GM12874 (cell line): ENCODE data around the gene DOC2A.

Source experiments
- TF ChIP-seq, protein P1 (sequence below): IDR thresholded peaks from 2 replicates; pipeline ENCODE4 v1.5.1; 2011; ENCODE audit warnings: low read depth, mild to moderate bottlenecking, control low read depth, low read length, moderate library complexity; ENCODE audit not compliant: insufficient read depth

DOC2A gene

DNA sequence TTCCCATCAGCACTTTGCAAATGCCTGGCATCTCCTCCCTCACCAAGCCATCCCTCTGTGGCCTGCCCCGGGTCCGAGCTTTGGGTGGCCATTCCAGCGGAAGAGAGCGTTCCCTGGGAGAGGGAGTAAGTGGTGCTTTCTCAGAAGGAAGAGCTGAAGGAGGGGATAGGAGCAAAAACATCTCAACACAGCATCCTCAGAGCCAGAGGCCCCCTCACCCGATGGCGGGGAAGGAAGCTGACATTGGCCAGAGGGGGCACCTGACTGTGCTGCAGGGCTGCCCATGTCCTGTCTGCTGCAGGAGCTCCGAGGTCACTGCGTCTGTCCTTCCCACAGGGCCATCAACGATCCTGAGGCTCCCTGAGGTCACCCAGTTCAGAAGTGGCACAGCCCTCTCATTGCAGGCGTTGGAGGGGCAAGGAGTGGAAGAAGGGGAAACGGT is 20.7 kb upstream of the DOC2A start:
- TF ChIP-seq, protein P1, sequence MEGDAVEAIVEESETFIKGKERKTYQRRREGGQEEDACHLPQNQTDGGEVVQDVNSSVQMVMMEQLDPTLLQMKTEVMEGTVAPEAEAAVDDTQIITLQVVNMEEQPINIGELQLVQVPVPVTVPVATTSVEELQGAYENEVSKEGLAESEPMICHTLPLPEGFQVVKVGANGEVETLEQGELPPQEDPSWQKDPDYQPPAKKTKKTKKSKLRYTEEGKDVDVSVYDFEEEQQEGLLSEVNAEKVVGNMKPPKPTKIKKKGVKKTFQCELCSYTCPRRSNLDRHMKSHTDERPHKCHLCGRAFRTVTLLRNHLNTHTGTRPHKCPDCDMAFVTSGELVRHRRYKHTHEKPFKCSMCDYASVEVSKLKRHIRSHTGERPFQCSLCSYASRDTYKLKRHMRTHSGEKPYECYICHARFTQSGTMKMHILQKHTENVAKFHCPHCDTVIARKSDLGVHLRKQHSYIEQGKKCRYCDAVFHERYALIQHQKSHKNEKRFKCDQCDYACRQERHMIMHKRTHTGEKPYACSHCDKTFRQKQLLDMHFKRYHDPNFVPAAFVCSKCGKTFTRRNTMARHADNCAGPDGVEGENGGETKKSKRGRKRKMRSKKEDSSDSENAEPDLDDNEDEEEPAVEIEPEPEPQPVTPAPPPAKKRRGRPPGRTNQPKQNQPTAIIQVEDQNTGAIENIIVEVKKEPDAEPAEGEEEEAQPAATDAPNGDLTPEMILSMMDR = no peak

DNA sequence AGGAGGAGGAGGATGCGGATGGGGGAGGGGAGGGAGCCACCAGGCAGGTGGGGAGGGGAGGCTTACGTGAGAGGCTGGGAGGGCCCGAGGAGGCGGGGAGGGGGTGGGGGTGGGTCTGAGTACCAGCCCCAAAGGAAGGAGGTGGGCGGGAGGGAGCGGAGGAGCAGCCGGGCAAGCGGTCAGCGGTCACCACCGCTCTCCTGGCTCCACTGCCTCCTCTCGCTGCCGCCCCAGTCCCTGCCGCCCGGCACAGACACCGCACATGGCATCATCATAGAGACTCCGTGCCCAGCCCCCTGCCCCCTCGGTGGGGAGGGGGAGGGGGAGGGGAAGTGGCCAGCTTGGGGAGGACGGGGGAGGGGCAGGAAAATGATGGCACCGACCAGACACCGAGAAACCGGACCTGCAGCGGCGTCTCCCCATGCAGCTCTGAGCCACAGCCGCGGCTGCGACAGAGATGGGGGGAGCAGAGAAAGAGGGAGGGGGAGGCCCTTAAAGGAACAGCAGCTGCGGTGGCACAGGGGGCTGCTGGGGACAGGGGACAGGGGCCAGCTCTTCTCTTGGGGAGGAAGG is 20.1 kb upstream of the DOC2A start, which contains the start of gene TLCD3B:
Gene TLCD3B, minus strand, starts transcription at position 431 of the 573 bp plus-strand sequence. CDS start 744 bp downstream, outside the sequence.
- TF ChIP-seq, protein P1 = no peak

DNA sequence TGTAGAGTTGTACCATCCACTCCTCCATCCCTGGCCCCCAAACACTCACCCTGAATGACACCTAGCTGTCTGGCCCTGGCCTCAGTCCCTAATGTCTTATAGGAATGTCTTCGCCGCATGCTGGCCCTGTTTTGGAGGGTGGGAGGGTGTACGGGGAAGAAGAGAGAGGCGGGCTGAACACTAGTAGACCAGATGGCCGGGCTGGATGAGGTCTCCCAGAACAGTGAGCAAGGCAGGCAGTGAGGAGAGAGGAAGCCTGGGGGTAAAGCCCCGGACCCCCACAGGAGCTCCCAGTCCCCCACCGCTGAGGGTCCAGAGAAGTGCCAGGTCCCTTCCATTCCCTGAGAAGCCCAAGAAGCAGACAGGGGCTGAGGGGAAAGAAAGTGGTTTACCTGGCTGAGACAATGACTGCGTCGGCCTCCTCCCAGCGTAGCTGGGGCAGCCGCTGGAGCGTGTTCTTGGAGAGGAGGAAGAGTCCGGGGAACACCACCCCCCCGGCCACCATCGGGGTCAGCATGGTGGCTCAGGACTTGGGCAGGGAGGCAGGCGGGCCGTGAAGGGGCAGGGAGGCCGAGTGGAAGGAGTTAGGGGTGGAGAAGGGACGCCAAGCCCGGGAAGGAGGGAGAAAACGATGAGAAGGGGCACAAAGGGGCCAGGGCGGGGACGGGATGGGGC is 19.3 kb upstream of the DOC2A start:
- TF ChIP-seq, protein P1 = no peak

DNA sequence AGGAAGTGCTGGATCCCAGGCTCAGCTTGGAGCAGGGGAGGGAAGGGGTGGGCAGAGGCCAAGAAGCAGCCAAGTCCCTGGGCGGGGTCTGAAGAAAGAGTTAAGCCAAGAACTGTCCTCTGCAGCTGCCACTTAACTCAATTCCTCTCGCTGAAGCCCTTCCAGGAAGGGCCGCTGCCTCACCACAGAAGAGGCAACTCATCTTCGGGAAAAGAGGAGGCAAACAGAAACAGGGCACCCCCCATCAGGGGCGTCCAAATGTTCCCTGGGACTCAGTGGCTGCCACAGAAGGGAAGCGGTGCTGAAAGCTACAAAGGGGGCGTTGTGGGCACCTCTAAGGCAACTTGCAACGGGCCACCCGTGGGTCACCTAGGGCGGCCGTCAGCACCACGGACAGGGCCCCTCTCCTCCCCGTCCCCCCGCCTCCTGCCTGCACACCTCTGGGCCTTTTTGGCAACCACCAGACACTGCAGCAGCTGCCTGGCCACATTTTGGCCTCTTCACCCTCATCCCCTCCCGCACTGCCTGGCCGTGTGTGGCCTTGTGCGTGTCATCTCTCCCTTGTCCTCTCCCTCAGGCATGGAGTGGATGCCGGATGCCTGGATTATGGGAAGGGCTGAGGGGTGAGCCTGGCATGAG is 17.7 kb upstream of the DOC2A start:
- TF ChIP-seq, protein P1 = no peak

DNA sequence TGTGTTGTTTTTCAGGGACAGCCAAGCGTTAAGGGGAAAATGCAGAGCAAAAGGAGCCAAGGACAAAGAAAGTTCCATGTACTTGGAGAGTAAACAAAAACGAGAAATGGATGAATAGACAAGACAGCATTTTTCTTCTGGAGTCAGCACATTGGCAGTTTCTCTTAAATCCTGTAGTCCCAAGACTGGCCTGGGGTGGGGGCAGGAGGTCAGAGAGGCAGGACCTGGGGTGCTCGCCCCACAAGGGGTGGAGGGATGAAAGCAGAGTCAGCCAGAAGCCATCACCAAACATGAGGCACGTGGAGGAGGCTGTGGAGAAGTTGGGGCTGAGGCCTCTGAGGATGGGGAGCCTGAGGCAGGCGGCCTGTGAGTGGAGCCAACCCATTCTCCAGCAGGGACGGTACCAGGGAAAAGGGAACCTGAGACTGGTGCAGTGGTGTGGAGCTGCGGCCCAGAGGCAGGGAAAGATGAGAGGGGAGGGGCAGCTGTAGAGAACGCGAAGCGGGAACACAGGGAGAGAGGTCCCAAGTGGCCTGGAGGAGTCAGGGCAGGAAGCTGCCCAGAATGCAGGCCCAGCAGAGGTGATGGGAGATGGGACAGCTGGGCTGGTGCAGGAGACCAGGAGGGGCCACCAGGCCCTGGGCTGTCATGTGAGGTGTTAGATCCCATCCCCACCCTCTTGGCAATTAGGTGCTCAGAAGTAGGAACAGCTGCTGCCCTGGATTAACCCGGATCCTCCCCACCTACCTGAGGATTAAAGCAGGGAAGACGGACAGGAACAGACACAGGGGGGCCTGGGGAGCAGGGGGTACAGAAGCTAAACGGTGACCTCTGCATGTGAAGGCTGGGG is 17.0 kb upstream of the DOC2A start:
- TF ChIP-seq, protein P1 = no peak

DNA sequence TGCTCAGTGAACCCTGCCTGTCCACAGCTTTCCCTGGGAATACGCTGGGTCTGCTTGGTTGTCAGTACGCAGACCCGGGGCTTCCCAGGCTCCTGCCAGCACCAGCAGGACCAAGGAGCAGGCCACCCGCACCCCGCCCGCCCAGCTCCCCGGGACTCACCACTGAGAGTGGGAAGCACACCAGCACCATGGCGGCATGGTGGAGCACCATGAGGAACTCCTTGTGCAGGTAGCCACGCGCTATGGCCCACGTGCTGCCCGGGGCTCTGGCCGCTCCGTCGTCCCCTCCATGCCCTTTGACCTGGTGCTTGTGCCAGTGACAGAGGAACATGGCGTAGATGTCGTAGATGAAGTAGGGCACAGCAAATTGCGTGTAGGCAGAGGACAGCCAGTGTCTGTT is 15.6 kb upstream of the DOC2A start:
- TF ChIP-seq, protein P1 = no peak

DNA sequence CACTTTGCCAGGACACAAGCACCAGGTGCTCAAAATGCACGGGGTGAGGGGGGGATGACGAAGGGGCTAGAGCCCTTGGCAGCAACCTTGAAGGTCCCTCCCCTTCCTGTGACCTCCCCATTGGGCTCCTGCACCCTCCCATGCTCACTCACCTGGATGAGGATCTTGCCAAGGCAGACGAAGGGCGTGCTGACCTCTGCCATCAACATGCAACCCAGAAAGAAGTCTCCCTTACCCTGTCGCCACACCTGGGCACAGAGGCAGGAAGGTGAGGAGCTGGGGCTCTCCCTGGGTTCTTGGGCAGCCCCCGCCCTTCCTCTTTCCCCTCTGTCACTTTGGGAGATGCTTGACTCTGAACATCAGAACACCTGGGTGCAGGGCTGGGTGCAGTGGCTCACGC is 14.7 kb upstream of the DOC2A start:
- TF ChIP-seq, protein P1 = no peak
